ENCODE data around the gene PRUNE2.
"Not testable (repeated sequence)": the region's sequence is repeated elsewhere in the genome, so short reads cannot be mapped to it uniquely, and the experiment has no call there.

The PRUNE2 gene

DNA sequence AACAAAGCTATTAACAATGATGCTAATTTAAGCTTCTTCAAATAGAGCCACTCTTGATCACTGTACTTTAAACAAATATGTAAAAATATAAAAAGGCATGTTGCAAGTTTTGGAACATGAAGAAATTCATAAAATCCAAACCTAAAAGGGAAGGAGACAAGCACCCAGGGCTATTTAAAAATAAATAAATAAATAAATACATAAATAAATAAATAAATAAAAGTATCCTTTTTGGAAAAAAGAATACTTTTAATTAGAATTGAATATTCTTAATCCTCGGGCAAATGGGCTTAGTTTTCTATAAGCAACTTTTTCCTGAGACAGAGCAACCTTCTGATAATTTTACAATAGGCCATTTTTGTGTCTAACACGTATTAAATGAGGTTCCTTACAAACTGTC lies 289.1 kb downstream of the PRUNE2 start:
- no peak for DNase-seq

DNA sequence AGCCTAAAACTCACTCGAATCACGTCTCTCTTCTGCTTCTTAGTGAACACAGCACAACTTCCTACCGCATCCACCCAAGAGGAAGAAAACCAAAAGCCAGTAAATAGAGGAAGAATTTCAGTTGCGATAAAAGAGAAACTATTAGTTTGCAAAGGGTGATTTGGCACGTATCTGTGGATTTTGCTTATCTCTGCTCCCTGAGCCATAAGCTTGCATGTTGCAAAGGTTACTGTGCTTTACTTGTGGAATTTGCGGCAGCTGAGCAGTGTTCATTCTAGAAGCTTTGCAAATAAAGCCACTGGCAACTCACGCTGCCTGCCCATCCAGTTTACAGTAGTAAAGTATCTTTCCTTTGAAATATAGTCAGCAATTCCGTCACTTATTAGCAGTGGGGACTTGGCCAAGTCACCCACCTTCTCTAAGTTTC lies 290.7 kb downstream of the PRUNE2 start:
- DNase-seq: no peak

DNA sequence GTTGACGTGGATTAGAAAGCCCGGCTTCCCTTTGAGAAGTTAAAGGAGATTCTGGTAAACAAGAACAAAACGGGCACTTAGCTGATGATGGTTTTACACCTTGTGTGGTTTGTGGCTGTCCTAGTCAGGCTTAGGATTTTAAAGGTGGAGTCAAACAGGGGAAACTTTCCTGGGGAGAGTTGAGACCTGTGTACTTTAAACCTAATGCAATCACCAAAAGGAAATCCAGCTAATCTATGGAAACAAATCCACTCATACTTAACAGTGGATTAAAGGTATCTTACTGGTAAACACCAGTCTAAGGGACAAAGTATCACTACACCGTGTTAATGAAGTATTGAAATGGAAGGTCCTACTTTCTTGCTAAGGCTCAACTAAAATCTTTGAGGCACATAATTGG lies 291.9 kb downstream of the PRUNE2 start:
- DNase-seq: no peak

DNA sequence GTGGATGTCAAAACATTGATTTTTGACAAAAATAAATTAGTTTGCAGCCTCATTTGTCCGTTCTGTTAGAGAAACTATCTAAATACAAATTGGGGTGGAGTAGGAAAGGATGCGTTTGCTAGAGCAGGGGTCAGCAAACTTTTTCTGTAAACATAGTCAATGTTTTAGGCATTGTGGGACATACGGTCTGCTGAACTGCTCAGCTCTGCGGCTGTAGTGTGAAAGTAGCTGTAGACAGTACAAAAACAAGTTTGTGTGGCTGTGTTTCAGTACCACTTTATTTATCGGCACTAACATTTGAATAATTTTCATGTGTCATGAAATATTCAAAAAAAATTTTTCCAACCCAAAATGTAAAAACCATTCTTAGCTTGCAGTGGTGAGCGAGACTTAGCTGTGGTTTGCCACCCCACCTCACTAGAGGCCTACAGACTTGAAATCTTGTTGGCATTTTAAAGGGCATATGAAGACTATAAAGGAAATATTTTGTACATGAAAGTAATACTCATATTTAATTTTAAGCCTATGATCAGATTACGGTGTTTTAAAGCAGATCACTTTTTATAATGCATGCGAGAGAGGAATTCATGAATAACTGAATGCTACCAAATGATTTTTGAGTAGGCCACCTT lies 292.6 kb downstream of the PRUNE2 start:
- DNase-seq: no peak

DNA sequence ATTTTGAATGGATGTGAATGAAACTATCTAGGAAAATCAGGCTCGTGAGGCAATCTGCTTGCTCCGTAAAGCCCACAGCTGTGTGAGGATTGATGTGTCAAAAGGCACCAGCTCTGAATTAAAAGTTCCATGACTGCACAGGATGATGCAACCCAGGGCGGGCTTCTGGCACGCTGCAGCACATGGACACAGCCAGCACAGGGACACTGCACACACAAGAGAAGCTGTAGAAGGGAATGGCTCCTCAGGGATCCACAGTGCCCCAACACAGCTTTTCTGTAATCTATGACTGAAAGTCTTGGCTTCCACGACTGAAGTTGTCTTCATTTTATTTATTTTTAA lies 295.9 kb downstream of the PRUNE2 start:
- DNase-seq: no peak

DNA sequence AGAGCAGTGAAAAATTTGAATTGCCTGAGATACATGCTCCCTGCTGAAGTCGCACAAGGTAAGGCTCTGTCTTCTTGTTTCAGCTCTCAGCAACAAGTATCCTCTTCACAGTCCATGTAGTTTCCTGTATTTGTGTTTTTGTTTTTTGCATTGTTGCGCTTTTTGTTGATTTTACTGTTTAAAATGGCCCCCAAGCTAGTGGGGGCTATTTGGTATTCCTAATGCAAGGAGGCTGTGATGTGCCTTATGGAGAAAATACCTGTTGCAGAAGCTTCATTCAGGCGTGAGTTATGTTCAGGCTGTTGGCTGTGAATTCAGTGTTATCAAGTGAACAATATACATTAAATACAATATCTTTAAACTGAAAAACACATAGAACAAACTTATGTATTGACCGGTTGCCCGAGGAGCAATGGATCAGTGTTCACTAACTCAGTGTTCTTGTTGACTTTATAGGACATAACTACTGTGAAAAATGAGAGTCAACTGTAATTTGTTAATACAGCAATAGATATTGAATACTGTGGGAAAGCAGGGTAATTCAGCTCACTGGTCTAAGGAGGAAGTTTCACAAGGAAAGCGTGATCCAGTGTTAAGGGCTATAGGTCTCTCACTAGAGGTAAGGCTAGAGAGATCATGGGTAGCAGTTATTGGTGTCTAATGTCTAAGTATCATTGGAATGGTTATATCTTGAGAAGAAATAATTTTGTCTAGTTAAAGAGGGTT lies 296.5 kb downstream of the PRUNE2 start:
- DNase-seq: no peak

DNA sequence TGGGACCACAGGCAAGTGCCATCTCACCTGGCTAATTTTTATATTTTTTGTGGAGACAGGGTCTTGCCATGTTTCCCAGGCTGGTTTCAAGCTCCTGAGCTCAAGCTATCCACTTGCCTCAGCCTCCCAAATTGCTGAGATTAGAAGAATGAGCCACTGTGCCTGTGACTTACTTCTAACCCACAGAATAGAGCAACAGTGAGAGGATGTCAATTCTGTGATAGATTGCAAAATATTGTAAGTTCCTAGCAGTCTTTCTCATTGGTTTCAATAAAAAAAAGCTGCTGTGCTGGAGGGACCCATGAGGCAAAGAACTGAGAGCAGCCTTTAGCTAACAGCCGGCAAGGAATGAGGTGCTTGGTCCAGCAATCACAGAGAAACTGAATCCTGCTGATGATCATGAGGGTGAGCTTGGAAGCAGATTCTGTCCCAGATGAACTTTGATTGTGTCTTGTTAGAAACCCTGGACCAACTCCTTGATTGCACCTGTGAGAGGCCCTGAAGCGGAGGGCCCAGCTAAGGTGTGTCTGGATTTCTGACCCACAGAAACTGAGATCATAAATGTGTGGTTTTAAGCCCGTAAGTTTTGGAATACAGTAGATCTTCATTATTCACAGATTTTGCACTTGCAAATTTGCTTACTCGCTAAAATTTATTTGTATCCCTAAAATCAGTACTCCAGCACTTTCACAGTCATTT lies 297.2 kb downstream of the PRUNE2 start:
- no peak for DNase-seq

DNA sequence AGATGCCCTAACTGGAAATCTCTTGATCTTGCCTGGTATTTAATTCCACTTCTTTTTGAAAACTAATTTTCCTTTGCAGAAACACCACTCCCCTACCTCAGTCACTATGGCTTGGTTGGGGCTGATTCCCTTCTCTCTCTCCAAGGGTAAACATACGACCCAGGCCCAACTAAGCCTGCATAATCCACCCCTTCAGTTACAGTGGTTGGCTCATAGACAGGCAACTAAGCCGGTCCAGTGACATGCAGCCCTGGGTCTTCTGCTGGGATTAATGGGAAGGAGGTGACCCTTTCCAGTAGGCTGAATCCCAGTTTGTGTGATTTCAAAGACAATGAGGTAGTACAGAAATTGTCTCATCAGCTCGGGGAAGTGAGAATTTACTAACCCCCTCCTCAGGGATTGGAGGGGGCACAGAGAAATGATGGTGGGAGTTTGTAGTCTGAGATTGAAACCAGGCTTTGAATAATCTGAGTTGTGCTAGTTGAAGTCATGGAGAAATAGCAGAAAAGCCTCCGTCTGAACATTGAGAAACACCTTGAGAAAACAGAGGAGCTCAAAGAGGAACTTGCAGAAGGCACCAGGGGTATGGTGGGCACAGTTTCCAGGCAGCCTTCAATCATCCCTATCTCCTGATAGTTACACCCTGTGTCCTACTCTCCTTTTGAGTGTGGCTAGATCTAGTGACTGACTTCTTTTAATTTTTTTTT lies 298.0 kb downstream of the PRUNE2 start:
- no peak for DNase-seq

DNA sequence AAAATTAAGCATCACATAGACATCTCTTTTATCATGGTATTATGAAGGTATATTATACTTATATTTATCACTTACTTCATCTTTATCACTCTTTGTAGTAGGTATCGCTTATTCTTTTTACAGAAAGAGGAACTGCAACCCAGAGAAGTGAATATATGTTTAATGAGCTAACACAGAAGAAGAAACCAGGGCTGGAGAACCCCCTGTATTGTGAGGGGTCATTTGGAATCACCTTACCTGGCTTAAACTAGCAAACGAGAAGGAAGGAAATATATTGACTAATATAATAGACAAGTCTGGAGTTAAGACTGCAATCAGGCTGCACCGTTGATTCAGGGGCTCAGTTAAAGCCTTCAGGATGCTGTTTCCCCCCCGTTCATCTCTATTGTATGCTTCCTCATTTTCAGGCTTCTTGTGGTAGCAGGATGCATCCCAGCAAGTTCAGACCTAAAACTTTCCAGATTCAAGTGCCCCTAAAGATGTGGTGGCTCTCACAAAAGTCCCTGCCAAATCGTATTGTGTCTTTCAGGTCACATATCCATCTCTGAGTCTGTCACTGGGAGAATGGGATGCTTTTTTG lies 300.5 kb downstream of the PRUNE2 start:
- no peak for DNase-seq

DNA sequence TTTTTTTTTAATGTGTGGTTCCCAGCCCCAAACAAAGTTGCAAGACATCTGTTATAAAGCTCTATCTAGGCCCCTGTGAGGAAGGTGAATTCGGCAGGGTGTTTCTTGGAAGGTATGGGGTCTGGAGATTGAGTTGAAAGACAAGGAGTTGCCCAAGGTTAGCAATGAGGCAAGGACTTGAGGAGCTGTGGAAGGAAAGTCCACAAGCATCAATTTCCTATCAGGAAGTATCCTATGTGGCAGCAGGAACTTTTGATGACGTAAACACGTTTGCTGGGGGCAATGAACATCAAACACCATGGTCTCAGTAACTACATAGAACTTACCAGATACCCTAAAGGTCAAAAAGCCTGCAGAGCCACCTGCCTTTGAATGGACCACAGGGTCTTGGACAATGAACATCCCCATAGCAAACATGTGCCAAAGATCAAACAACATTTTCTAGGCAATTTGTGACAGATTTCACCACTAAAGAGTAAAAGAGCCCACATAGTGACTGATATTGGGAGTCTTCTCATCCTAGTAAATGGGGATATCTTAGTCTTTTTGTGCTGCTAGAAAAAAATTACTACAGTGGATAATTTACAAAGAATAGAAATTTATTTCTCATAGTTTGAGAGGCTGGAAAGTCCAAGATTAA lies 301.9 kb downstream of the PRUNE2 start:
- no peak for DNase-seq

DNA sequence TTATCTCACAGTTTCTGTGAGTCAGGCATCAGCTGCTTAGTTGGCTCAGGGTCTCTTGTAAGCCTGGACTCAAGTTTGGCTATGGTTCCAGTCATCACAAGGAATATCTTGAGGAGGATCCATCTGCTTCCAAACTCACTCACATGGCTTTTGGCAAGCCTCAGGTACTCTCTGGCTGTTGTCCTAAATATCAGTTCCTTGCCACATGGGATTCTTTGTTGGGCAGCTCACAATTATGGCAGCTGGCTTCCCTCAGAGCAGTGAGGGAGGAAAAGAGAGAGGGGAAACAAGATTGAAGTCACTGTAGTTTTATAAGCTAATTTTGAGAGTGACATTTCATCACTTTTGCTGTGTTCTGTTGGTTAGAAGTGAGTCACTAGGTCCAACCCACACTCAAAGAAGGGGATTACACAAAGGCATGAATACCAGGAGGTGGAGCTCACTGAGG lies 302.4 kb downstream of the PRUNE2 start:
- no peak for DNase-seq

DNA sequence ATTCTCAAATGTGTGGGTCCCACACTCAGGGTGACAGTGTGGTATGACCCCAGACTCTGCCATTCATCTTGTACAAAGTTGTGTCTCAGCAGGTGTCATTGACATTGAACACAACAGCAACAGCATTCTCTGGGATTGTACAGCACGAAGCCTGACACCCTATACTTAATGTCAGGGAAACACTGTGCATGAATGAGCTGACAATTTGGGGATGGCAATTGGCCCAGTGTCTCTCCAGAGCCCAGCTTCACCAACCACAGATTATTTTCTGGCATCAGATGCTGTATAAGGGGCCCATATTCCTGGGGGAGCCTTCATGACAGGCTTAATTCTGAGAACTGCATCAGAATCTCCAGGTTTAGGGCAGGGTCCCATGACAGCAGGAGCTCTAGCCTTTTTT lies 303.7 kb downstream of the PRUNE2 start:
- no peak for DNase-seq

DNA sequence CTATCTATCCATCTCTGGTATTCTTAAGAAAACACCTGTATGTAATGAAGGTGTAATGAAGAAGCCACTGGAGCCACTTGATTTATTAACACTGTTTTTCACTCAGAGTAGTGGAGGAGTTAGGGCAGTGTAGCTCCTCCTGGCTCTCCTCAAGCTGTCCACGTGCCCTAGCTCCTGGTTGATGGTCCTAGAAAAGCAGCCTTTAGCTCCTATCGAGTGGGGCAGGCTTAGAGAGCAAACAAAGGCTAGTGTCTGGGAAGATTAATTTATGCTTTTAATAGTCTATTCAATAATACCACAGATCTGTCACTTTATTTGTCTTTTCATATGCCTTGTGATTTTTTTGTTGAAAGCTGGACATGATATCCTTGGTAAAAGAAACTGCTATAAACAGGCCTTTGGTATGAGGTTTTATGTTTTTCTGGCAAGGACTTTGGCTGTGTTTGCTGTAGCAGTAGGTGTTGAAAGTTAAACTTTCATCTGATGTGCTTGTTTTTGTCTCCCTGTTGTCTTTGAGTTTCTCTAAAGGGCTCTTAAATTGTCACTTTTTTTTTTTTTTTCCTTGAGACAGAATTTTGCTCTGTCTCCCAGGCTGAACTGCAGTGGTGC lies 305.8 kb downstream of the PRUNE2 start:
- no peak for DNase-seq

DNA sequence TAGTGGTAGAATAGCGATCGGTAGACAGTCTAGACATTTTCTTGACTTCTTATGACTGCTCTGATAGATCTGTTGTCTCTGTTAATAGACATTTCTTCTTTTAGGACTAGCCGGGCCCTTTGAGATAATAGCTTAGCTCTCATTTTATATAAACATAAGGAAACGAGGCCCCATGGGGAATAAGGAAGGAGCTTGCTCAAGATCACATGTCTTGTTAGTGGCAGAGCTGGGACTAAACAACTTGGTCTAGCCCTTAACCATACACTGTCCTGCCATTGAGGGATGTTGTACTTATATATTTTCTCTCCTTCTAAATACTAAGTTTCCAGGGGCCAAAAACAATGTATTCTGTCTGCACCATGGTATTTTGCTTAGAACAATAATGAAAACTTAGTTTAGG lies 306.9 kb downstream of the PRUNE2 start:
- DNase-seq: no peak

DNA sequence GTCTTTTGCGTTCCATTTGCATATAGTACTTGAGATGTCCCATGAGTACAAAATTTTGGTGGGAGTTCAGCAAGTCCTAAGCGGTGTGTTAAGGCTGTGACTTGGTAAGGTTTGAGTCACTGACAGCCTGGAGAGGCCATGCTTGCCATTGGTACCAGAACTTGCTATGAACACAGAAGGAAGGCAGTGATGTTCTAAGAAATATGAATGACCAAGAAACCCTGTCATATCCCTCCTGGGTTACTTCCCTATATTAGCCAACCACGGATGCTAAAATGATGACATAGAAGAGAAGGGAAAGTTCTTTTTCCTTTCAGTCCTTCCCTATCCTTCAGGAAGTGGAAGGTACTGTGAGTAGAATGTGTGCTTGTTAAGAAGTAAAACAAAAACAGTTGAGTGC lies 310.3 kb downstream of the PRUNE2 start:
- no peak for DNase-seq

DNA sequence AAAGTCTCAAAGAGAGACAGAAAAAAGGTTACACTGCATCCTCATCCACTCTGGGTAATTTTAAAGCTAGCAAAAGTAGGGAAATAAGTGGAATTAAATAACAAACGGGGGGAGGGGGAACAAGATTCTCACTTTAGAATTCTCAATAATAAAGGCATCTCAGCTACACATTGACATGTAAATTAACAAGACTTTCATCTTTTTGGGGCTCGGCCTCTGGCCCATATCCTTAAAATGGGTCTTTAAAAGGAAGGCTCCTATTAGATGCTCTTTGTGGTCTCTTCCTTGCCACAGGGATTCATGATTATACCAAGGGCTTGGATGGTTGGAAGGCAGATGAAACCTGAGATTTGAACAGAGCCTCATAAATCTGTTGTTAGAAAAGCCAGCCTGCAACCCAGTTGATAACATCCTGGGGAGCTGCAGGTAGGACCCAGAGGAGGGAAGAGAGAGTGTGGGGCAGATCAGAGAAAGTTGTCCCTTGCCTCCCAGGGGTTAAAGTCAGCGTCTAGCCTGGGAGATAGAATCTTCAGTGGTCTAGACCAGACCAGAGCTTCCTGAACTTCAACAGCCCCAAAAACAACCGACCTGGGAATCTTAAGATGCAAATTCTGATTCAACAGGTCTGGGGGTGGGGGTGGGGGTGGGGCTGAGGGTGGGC lies 311.0 kb downstream of the PRUNE2 start:
- no peak for DNase-seq

DNA sequence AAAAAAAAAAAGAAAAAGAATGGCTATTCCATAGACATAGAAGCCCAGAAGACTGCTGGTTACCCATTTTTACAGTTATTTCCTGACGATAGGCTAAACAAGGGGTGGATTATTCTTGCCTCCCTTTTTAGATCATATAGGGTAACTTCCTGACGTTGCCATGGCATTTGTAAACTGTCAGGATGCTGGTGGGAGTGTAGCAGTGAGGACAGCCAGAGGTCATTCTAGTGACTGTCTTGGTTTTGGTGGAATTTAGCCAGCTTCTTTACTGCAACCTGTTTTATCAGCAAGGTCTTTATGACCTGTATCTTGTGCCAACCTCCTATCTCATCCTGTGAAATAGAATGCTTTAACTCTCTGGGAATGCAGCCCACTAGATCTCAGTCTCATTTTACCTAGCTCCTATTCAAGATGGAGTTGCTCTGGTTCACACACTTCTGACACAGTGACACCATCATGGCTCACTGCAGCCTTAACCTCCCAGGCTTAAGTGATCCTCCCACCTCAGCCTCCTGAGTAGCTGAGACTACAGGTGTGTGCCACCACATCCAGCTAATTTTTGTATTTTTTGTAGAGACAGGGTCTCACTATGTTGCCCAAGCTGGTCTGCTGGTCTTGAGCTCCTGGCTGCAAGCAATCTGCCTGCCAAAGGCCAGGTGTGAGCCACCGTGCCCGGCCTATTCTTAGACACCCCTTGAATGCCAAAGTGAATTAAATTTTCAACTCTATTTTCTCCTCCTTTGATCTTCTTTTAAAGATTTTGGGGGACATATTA lies 311.8 kb downstream of the PRUNE2 start:
- DNase-seq: not testable (repeated sequence)

DNA sequence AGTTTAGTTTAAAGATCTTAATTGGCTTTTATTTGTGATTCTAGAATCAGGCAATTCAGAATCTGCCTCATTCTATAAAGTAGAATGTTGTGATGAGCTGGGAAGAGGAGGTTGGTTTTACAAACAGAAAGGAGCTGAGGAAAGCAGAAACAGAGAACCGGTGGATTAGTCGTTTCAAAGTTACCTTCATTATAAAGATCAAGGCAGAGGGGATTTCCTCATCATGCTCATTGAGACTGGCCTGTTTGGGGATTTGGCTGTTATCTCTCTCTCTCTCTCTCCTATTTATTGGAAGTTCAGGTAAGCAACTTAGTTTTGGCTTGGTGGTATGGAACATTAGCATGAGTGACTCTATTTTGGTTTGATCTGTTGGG lies 313.0 kb downstream of the PRUNE2 start:
- no peak for DNase-seq

DNA sequence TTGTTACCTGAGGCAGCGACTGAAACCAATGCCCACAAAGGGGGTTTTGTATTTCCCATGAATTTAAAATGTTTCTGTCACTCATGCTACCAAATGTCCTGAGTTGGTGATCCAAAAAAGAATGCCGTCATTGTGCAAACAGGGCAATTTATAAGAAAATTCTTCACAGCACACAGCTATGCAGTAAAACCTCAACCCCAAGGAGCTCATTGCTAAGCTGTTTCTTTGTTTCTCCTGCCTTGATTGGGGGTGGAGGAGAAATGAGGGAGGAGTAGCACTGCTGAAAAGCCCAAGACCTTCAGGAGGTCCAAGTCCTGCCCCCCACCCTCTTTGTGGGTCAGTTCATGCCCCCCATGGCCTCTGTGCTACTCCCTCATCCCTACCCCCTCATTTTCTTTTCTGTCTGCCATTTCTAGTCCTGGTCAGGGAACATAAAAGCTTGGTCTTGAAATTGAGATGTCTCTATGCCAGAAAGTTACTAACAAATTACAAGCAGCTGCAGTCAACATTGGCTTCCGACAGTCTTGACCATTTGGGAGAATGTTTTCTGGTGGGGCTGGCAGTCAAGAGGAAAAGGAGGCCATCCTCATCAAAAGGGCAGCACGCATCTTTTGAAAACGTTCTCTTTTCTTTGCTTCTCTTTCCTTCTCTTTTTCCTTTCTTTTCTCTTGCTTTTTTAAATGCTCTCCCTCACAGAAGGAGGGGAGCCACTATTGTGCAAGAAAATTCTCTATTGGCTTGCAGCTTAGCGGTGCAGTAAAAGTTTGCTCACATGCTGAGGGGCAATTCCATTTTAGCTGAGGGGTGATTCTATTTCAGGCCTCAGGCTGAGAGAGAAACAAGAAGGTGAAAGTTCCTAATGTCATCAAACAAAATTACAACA lies 313.6 kb downstream of the PRUNE2 start:
- DNase-seq: no peak
